ENCODE measurements around the gene SLIT3. TPM values are rescaled to one million over a fixed set of nuclear protein-coding genes. Genes with fewer than 3 reads are reported as not detected.

Gene SLIT3
- total and polyA plus RNA-seq, 9 of the 15 experiments (the other 6 are each of a cell fraction or from before 2014, with no cell fraction given) = 0.01 to 0.04 TPM; not detected in 7

DNA sequence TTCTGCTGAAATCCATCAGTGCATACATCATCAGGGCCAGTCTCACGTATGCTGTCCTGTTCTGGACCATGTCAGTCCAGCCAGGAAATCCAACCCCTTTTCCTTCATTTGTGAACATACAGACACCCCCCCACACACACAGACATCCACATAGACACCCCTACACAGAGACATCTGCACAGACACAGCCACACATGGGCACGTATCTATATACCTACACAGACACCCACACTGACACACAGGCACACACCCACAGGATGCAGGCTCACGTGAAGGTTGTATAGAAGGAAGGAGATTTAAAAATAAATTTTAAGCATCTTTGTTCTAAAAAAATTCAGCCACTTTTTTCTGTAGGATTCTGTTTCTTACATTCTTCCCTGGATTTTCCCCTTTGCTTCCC, 325.6 kb downstream of the SLIT3 start:
- Histone ChIP-seq H4K20me1 (replicated peaks; ENCODE audit: control insufficient read depth, insufficient read depth, low read length) (no peaks in the 10 kb centered on the region), H3K9me3 (replicated peaks; ENCODE audit: control insufficient read depth, insufficient read depth, low read depth, low read length) (no peaks in the 10 kb centered on the region), H2AFZ (ENCODE audit: low read depth, low read length) (no peak overlapping the region), H3K27me3 (ENCODE audit: control insufficient read depth in 2 of 2, insufficient read depth in 2 of 2, low read length in 2 of 2) (peaks cover 0 to 10% of the 10 kb centered on the region in 2 experiments; a peak in 2 of 5 replicates), H3K79me2 (ENCODE audit: control insufficient read depth, insufficient read depth, low read length) (no peaks in the 10 kb centered on the region), H3K4me3 (no peak overlapping the region), H3K36me3 (ENCODE audit: control insufficient read depth, insufficient read depth, low read length) (no peaks in the 10 kb centered on the region), H3K9me1 (ENCODE audit: control insufficient read depth, insufficient read depth, low read length) (no peaks in the 10 kb centered on the region), H3K27ac (ENCODE audit: extremely low read depth, low read depth, low read length) (no peak overlapping the region), H3K9ac (ENCODE audit: insufficient read depth in 1 of 2, low read depth in 2 of 2, low read length in 2 of 2) (no peak overlapping the region), H3K4me1 (replicated peaks in 1 of 2; ENCODE audit: control insufficient read depth in 2 of 2, insufficient read depth in 2 of 2, low read length in 2 of 2) (no peaks in the 10 kb centered on the region), H3K4me2 (ENCODE audit: insufficient read depth, low read length) (no peak overlapping the region)
- in situ Hi-C loops (cut with MboI) = loop anchor here (25.0 kb wide), 1 partner anchor 1237 kb away; no protein-coding TSS in a partner anchor
- CTCF ChIA-PET (ENCODE audit: low intra/inter-chr PET ratio) = no interaction called here
- no peak for FAIRE-seq
- WGBS (ENCODE audit: insufficient coverage, low coverage, missing lambda C conversion rate) = 0% methylated on average over 2 of the region's 3 CpGs
- DNase-seq (ENCODE audit: extremely low read depth in 1 of 4, low spot score in 3 of 4) = no peak
- no peak for ATAC-seq
- intact Hi-C loops (cut with micrococcal nuclease) = no loop called here
- POLR2A ChIA-PET = no interaction called here
- no TSS peak for BruUV-seq (replicated peaks)
- TF ChIP-seq KDM5B (IDR thresholded peaks at IDR 0.05; ENCODE audit: insufficient replicate concordance, low read depth, low read length) (no peak), ZNF121 (CRISPR knock-in tag; conservative IDR thresholded peaks at IDR 0.05) (no peak), STAT5A (IDR thresholded peaks at IDR 0.05; ENCODE audit: borderline replicate concordance, low read length) (no peak), HSF4 (CRISPR knock-in tag; IDR thresholded peaks at IDR 0.05; ENCODE audit: borderline replicate concordance) (no peak)
- TF ChIP-seq, protein P1, sequence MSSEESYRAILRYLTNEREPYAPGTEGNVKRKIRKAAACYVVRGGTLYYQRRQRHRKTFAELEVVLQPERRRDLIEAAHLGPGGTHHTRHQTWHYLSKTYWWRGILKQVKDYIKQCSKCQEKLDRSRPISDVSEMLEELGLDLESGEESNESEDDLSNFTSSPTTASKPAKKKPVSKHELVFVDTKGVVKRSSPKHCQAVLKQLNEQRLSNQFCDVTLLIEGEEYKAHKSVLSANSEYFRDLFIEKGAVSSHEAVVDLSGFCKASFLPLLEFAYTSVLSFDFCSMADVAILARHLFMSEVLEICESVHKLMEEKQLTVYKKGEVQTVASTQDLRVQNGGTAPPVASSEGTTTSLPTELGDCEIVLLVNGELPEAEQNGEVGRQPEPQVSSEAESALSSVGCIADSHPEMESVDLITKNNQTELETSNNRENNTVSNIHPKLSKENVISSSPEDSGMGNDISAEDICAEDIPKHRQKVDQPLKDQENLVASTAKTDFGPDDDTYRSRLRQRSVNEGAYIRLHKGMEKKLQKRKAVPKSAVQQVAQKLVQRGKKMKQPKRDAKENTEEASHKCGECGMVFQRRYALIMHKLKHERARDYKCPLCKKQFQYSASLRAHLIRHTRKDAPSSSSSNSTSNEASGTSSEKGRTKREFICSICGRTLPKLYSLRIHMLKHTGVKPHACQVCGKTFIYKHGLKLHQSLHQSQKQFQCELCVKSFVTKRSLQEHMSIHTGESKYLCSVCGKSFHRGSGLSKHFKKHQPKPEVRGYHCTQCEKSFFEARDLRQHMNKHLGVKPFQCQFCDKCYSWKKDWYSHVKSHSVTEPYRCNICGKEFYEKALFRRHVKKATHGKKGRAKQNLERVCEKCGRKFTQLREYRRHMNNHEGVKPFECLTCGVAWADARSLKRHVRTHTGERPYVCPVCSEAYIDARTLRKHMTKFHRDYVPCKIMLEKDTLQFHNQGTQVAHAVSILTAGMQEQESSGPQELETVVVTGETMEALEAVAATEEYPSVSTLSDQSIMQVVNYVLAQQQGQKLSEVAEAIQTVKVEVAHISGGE (CRISPR knock-in tag; IDR thresholded peaks at IDR 0.05) = no peak
- TF ChIP-seq, protein P2, sequence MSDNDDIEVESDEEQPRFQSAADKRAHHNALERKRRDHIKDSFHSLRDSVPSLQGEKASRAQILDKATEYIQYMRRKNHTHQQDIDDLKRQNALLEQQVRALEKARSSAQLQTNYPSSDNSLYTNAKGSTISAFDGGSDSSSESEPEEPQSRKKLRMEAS (CRISPR knock-in tag; IDR thresholded peaks at IDR 0.05) = no peak
- TF ChIP-seq, protein P3, sequence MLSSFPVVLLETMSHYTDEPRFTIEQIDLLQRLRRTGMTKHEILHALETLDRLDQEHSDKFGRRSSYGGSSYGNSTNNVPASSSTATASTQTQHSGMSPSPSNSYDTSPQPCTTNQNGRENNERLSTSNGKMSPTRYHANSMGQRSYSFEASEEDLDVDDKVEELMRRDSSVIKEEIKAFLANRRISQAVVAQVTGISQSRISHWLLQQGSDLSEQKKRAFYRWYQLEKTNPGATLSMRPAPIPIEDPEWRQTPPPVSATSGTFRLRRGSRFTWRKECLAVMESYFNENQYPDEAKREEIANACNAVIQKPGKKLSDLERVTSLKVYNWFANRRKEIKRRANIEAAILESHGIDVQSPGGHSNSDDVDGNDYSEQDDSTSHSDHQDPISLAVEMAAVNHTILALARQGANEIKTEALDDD (IDR thresholded peaks at IDR 0.05) = no peak
- TF ChIP-seq, protein P4, sequence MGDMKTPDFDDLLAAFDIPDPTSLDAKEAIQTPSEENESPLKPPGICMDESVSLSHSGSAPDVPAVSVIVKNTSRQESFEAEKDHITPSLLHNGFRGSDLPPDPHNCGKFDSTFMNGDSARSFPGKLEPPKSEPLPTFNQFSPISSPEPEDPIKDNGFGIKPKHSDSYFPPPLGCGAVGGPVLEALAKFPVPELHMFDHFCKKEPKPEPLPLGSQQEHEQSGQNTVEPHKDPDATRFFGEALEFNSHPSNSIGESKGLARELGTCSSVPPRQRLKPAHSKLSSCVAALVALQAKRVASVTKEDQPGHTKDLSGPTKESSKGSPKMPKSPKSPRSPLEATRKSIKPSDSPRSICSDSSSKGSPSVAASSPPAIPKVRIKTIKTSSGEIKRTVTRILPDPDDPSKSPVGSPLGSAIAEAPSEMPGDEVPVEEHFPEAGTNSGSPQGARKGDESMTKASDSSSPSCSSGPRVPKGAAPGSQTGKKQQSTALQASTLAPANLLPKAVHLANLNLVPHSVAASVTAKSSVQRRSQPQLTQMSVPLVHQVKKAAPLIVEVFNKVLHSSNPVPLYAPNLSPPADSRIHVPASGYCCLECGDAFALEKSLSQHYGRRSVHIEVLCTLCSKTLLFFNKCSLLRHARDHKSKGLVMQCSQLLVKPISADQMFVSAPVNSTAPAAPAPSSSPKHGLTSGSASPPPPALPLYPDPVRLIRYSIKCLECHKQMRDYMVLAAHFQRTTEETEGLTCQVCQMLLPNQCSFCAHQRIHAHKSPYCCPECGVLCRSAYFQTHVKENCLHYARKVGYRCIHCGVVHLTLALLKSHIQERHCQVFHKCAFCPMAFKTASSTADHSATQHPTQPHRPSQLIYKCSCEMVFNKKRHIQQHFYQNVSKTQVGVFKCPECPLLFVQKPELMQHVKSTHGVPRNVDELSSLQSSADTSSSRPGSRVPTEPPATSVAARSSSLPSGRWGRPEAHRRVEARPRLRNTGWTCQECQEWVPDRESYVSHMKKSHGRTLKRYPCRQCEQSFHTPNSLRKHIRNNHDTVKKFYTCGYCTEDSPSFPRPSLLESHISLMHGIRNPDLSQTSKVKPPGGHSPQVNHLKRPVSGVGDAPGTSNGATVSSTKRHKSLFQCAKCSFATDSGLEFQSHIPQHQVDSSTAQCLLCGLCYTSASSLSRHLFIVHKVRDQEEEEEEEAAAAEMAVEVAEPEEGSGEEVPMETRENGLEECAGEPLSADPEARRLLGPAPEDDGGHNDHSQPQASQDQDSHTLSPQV (IDR thresholded peaks at IDR 0.05) = no peak
- TF ChIP-seq, protein P5, sequence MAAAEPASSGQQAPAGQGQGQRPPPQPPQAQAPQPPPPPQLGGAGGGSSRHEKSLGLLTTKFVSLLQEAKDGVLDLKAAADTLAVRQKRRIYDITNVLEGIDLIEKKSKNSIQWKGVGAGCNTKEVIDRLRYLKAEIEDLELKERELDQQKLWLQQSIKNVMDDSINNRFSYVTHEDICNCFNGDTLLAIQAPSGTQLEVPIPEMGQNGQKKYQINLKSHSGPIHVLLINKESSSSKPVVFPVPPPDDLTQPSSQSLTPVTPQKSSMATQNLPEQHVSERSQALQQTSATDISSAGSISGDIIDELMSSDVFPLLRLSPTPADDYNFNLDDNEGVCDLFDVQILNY (CRISPR knock-in tag; IDR thresholded peaks at IDR 0.05) = no peak
